NCI-H2081 (cell line): ENCODE measurements around the gene RIPOR2.

ENCODE experiments used
- DNase-seq, 2 experiments: peaks; one replicate each; lab custom pipeline; 2025; lab: John Stamatoyannopoulos, UW

RIPOR2 gene, protein sequence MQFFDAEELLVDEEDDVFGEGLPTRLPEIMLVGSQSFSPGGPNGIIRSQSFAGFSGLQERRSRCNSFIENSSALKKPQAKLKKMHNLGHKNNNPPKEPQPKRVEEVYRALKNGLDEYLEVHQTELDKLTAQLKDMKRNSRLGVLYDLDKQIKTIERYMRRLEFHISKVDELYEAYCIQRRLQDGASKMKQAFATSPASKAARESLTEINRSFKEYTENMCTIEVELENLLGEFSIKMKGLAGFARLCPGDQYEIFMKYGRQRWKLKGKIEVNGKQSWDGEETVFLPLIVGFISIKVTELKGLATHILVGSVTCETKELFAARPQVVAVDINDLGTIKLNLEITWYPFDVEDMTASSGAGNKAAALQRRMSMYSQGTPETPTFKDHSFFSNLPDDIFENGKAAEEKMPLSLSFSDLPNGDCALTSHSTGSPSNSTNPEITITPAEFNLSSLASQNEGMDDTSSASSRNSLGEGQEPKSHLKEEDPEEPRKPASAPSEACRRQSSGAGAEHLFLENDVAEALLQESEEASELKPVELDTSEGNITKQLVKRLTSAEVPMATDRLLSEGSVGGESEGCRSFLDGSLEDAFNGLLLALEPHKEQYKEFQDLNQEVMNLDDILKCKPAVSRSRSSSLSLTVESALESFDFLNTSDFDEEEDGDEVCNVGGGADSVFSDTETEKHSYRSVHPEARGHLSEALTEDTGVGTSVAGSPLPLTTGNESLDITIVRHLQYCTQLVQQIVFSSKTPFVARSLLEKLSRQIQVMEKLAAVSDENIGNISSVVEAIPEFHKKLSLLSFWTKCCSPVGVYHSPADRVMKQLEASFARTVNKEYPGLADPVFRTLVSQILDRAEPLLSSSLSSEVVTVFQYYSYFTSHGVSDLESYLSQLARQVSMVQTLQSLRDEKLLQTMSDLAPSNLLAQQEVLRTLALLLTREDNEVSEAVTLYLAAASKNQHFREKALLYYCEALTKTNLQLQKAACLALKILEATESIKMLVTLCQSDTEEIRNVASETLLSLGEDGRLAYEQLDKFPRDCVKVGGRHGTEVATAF

DNA sequence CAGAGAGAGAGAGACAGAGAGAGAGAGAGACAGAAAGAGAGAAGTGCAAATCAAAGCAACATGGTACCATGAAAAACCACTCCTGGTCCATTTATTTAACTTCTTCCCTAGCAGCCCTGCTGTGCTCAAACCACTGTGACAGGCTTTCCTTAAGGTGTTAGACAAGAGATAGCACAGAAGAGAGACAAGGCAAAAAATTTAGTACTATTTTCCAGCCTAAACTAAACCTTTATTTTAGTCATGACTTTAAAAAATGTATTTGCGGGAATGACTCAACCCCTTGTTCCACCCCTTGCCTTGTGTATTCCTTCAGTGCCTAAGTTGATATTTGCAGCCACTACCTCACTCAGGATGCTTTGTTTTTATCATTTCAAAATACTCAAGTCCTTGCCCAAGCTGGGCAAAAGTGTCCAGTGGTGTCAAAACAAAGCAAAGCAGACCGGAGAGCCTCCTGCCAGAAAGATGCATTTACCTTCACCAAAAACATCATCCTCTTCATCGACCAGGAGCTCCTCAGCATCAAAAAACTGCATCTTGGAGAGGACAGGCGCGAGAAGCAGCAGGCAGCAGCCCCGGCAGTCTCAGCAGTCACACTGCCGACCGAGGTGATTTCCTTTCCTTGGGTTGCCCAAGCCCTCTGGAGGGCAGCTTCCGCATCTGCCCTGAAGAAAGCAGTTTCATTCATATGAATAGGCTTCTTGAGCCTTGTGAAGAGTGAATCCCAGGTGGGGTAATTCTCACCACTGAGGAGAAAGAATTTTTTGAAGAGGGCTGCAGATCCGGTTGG, at the start of gene RIPOR2:
TSS of gene RIPOR2 (minus strand) at position 595 of the 787 bp plus-strand sequence. CDS start at position 533, 62 bp downstream.
- DNase-seq: no peak

DNA sequence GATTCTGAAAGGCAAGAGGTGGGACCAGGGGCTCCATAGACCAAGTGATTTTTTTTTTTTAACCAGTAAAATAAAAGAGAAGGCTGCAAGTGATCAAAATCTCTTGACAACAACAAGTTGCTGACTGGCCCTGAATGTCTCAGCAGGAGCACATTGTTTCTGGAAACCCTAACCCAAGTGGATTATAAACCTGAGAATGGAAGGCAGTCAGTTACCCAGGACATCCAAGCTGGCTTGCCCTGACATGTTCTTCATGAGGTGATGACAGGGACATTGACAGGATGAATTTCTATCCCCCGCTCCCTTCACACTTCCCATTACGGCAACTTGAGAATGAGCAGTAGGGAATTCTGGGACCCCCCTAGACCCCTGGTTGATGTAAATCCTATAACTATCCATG, 49.6 kb upstream of the RIPOR2 start:
- peak in 1 of 2 experiments; percentile 10 for DNase-seq

- no peak for DNase-seq
Measured at GRCh38 chr6:24982231-24982630, 46.5 kb upstream of the RIPOR2 start.

- no peak for DNase-seq
Measured at GRCh38 chr6:24981386-24981760, 45.6 kb upstream of the RIPOR2 start.

- peak; percentile 55 to 86 for DNase-seq
Measured at GRCh38 chr6:24980507-24981385, 45.0 kb upstream of the RIPOR2 start.

DNA sequence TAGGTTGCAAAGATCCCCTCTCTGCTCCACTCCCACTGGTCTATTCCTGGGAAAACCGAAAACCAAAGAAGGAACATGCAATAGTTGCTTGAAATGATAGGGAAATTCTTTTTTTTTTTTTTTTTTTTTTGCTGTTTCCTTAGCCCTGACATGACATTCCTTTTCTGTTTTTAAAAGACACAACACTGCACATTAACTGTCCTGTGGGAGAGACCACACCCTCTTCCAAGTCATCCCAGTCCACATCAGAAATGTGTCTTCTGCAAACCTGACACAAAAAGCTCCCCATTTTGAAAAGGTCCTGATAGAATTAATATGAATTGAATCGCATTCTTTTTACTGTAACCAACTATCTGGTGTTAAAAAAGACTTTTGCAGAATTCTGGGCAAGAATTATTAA, 43.4 kb upstream of the RIPOR2 start:
- DNase-seq: no peak

DNA sequence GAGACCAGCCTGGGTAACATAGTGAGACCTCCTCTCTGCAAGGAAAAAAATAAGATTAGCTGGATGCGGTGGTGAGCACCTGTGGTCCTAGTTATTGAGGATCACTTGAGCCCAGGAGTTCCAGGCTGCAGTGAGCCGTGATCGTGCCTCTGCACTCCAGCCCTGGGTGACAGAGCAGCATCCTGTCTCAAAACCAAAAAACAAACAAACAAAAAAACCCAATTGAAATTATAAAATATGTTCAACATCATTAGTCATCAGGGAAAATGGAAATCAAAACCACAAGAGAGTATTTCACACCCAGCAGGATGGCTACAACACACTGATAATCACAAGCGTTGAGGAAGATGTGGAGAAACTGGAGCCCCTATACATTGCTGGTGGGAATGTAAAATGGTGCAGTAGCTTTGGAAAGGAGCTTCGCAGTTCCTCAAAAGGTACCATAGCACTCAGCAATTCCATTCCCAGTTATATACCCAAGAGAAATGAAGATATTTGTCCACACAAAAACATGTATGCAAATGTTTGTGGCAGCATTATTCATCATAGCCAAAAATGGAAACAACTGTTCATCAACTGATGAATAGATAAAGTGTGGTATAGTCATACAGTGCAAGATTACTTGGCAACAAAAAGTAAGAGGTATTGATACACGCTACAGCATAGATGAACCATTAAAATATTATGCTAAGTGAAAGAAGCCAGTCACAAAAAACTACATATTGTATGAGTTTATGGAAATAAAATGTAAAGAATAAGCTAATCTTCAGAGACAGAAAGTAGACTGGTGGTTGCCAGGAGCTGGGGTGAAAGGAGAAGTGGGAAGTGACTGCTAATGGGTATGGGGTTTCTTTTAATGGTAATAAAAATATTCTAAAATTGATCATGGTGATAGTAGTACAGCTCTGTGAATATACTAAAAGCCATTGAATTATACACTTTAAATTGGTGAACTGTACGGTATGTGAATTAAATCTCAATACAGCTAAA, 38.7 kb upstream of the RIPOR2 start:
- DNase-seq: no peak

GRCh38 chr6:24972311-24972958, 36.7 kb upstream of the RIPOR2 start:
- peak; percentile 15 to 56 for DNase-seq

DNA sequence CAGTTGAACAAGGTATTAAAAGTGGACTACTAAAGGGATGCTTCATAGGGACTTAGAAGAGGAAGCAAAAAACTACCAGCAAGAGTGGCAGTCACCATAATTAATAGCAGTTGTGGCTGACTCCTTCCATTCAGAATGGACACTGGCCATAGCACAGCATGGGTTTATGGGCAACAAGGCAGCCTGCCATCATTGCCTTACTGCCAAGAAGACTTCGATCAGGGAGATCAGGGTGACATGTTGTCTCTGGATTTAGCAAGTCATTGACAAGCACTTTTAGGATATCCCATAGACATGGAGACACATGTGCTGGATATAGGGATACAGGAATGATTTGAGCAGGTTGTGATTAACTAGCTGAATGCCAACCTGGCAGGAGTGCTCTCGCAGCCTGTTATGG, 35.3 kb upstream of the RIPOR2 start:
- DNase-seq: no peak

DNA sequence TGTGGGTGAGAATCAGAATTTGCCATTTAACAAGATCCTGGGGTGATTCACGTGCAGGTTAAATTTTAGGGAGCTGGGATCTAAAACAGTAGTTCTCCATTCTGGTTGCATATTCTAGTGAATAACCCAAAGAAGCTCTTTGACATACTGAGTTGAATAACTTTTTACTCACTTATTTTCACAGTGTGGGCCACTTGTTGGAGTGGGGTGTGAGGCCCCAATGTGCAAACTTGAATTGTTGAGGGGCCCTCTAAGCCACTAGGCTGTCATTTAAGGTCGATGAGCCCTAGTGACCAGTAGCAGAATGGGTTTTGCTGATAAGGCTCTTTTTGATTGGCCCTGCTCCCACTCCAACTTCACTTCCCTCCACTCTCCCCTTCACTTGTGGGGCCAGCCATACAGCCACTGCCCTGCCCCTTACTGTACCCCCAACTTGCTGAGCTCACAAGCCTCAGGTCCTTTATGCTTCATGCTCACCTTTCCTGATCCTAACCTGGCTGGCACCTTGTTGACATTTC, 33.6 kb upstream of the RIPOR2 start:
- no peak for DNase-seq

- no peak for DNase-seq
Measured at GRCh38 chr6:24968783-24969182, 33.0 kb upstream of the RIPOR2 start.

GRCh38 chr6:24967211-24967610, 31.5 kb upstream of the RIPOR2 start:
- DNase-seq: no peak

DNA sequence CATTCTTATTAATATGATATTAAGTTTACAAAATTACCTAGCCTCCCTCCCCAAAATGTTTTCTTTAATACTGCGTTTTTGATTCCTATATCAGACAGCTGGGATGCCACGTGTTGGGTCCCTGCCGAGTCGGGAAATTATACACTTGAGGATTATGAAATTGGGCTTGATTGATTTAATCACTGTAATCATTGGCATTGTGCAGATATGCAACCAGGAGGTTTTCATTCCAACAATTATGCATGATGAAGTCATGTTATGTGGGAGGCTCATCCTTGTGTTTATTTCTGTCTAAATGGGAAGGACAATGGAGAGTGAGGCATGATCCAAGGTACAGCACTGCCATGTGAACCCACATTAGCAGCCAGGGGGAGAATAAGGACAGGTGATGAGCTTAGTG, 30.6 kb upstream of the RIPOR2 start:
- peak; percentile 24 to 68 for DNase-seq

- DNase-seq: peak in 1 of 2 experiments; percentile 11
Measured at GRCh38 chr6:24963887-24964570, 28.3 kb upstream of the RIPOR2 start.

GRCh38 chr6:24963339-24963738, 27.6 kb upstream of the RIPOR2 start:
- no peak for DNase-seq

GRCh38 chr6:24961852-24962251, 26.1 kb upstream of the RIPOR2 start:
- DNase-seq: peak; percentile 2 to 35

- DNase-seq: peak; percentile 54 to 78
Measured at GRCh38 chr6:24960991-24961475, 25.3 kb upstream of the RIPOR2 start.

GRCh38 chr6:24959319-24959718, 23.6 kb upstream of the RIPOR2 start:
- peak in 1 of 2 experiments; percentile 18 for DNase-seq
